ENCODE measurements around the gene KLHL29.

Gene KLHL29

DNA sequence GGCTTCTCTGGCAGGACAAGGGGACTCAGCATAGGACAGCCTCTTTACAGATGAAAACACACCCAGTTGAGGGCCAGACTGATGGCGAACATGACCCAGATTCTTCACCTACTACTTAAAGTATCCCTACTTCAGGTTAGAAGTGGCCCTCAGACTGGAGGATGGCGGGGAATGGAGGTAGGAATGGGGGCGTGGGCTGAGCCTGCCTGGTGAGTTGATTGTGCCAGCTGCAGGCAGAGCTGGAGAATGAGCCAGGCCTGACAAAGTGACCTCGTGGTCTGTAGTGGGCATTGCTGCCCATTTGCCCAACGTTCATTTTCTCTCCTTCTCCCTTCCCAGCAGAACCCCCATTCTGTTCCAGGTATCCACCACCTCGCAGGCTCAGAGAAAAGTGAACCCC, 186.1 kb downstream of the KLHL29 start:
- Histone ChIP-seq H3K27ac (replicated peaks) (no peak overlapping the region), H3K4me3 (replicated peaks; ENCODE audit: insufficient read depth, low read length) (no peak overlapping the region), H3K27me3 (ENCODE audit: insufficient read depth, poor library complexity, severe bottlenecking) (peaks cover 7% of the 10 kb centered on the region)
- TF ChIP-seq POLR2AphosphoS5 (IDR thresholded peaks at IDR 0.05; ENCODE audit: low read depth) (no peak), GABPA (IDR thresholded peaks at IDR 0.05; ENCODE audit: low read depth) (no peak), SPI1 (IDR thresholded peaks at IDR 0.05; ENCODE audit: borderline replicate concordance, low read depth) (no peak)
- TF ChIP-seq, protein P1, sequence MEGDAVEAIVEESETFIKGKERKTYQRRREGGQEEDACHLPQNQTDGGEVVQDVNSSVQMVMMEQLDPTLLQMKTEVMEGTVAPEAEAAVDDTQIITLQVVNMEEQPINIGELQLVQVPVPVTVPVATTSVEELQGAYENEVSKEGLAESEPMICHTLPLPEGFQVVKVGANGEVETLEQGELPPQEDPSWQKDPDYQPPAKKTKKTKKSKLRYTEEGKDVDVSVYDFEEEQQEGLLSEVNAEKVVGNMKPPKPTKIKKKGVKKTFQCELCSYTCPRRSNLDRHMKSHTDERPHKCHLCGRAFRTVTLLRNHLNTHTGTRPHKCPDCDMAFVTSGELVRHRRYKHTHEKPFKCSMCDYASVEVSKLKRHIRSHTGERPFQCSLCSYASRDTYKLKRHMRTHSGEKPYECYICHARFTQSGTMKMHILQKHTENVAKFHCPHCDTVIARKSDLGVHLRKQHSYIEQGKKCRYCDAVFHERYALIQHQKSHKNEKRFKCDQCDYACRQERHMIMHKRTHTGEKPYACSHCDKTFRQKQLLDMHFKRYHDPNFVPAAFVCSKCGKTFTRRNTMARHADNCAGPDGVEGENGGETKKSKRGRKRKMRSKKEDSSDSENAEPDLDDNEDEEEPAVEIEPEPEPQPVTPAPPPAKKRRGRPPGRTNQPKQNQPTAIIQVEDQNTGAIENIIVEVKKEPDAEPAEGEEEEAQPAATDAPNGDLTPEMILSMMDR (IDR thresholded peaks at IDR 0.05; ENCODE audit: insufficient read depth, low read length) = no peak
- TF ChIP-seq, protein P2, sequence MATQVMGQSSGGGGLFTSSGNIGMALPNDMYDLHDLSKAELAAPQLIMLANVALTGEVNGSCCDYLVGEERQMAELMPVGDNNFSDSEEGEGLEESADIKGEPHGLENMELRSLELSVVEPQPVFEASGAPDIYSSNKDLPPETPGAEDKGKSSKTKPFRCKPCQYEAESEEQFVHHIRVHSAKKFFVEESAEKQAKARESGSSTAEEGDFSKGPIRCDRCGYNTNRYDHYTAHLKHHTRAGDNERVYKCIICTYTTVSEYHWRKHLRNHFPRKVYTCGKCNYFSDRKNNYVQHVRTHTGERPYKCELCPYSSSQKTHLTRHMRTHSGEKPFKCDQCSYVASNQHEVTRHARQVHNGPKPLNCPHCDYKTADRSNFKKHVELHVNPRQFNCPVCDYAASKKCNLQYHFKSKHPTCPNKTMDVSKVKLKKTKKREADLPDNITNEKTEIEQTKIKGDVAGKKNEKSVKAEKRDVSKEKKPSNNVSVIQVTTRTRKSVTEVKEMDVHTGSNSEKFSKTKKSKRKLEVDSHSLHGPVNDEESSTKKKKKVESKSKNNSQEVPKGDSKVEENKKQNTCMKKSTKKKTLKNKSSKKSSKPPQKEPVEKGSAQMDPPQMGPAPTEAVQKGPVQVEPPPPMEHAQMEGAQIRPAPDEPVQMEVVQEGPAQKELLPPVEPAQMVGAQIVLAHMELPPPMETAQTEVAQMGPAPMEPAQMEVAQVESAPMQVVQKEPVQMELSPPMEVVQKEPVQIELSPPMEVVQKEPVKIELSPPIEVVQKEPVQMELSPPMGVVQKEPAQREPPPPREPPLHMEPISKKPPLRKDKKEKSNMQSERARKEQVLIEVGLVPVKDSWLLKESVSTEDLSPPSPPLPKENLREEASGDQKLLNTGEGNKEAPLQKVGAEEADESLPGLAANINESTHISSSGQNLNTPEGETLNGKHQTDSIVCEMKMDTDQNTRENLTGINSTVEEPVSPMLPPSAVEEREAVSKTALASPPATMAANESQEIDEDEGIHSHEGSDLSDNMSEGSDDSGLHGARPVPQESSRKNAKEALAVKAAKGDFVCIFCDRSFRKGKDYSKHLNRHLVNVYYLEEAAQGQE (IDR thresholded peaks at IDR 0.05; ENCODE audit: insufficient replicate concordance, low read depth) = no peak
- no peak for DNase-seq (ENCODE audit: low read depth in 1 of 2, low spot score in 1 of 2)

DNA sequence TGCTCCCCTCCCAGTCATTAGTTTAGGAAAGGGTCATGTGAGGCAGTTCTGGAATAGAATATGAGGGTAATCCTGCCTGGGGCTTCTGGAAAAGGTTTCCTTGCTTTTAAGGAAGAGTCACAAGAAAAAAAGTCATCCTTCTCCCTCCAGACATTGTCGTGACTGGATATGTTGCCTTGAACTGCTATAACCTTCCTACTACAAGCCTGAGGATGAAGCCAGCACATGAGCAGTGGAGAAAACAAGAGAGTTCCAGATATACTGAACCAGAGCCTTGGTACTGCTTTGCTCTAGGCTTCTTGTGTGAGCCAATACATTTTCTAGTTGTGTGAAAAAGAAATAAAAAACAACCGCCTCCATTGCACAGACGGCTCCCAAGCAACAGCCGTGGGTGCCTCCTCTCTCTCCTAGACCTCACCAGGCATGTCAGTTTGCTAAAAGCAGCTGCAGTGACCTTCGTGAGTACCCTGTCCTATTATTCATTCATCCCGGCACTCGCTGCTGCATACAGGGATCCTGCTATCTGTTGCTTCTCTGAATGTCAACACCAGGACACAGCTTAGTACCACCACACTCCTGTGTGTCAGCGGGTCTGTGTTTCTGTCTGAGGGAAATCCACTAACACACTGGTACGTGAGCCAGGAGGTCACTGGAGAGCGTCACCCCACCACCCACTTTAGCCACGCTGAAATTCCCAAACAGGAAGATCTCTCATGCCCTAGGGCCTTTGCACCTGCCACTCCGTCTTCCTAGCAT, 186.7 kb downstream of the KLHL29 start:
- no peak overlapping the region for H3K4me3 ChIP-seq (replicated peaks; ENCODE audit: insufficient read depth, low read length)
- no peak for DNase-seq (ENCODE audit: low read depth in 1 of 2, low spot score in 1 of 2)
- H3K27ac ChIP-seq (replicated peaks) = no peak overlapping the region
- TF ChIP-seq, protein P1 (IDR thresholded peaks at IDR 0.05; ENCODE audit: insufficient read depth, low read length) = no peak
- TF ChIP-seq GABPA (IDR thresholded peaks at IDR 0.05; ENCODE audit: low read depth) (no peak), POLR2AphosphoS5 (IDR thresholded peaks at IDR 0.05; ENCODE audit: low read depth) (no peak), SPI1 (IDR thresholded peaks at IDR 0.05; ENCODE audit: borderline replicate concordance, low read depth) (no peak)
- TF ChIP-seq, protein P2 (IDR thresholded peaks at IDR 0.05; ENCODE audit: insufficient replicate concordance, low read depth) = no peak
- H3K27me3 ChIP-seq (ENCODE audit: insufficient read depth, poor library complexity, severe bottlenecking) = peaks cover 7% of the 10 kb centered on the region

DNA sequence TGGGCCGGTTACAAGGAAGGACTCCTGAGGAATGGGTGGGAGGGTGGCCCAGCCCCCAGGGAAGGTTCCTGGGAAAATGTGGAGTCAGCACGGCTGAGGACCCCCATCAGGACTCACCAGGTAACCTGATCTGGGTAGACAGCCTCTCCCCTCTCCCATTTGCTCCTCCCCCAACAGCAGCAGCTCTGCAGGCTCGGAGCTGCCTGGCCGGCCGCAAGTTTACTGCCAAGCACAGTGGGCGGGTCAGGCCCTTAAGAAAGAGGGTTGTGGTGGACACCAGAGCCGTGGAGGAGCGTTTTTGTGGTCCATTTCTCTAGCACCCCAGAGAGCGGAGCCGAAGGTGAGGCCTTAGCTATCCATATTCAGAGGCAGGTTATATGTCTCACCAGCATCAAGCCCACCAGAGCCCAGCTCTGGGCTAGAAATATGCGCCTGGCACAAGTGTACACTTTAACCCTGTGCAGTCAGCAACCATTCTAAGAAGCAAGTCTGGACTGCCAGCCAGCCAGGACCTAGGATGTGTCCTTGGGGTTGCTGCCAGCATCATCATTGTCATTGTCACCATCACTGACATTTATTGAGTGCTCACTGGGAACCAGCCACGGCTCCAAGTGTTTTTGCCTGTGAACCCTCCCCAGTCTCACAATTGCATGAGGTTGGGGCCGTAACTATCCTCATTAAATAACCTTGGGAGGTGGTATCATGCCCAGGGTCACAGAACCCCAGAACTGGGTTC, 190.1 kb downstream of the KLHL29 start:
- Histone ChIP-seq H3K27ac (replicated peaks) (no peak overlapping the region), H3K4me3 (replicated peaks; ENCODE audit: insufficient read depth, low read length) (no peak overlapping the region), H3K27me3 (ENCODE audit: insufficient read depth, poor library complexity, severe bottlenecking) (no peaks in the 10 kb centered on the region)
- no peak for DNase-seq (ENCODE audit: low read depth in 1 of 2, low spot score in 1 of 2)
- no peak for TF ChIP-seq SPI1 (IDR thresholded peaks at IDR 0.05; ENCODE audit: borderline replicate concordance, low read depth)
- TF ChIP-seq, protein P2 (IDR thresholded peaks at IDR 0.05; ENCODE audit: insufficient replicate concordance, low read depth) = no peak
- TF ChIP-seq POLR2AphosphoS5 (IDR thresholded peaks at IDR 0.05; ENCODE audit: low read depth) = no peak
- no peak for TF ChIP-seq GABPA (IDR thresholded peaks at IDR 0.05; ENCODE audit: low read depth)
- TF ChIP-seq, protein P1 (IDR thresholded peaks at IDR 0.05; ENCODE audit: insufficient read depth, low read length) = no peak

Measured in HL-60 (cell line).